NCI-H345 treated with DMSO at 0.1 percent for 48 hours (cell line): ENCODE data around the gene HEXIM2.
A peak's percentile ranks its signal among the peaks of the same experiment; 100 is the strongest.

Source experiments
- DNase-seq: peaks from one replicate; lab custom pipeline; 2025; ENCODE audit not compliant: unreplicated experiment; lab: John Stamatoyannopoulos, UW

HEXIM2 gene

GRCh38 chr17:45127548-45128300 lies 34.0 kb upstream of the HEXIM2 start:
- DNase-seq: no peak

DNA sequence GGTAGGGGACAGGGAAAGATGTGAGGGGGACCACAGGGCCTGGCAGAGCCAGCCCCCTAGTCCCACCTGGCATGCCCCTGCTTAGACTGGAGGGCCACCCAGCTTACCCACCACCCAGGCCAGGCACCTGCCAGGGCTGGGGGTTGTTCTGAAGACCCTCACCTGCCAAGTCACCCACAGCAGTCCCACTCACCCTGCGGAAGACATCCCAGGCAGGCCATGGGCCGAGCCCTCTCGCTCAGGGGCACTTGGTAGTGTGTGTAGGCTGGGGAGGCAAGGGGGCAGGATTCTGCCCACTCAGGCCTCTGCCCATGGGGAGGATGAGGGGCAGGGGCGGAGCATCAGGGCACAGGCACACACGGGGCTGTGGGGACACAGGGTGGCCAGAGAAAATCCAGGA lies 33.3 kb upstream of the HEXIM2 start:
- DNase-seq: no peak

DNA sequence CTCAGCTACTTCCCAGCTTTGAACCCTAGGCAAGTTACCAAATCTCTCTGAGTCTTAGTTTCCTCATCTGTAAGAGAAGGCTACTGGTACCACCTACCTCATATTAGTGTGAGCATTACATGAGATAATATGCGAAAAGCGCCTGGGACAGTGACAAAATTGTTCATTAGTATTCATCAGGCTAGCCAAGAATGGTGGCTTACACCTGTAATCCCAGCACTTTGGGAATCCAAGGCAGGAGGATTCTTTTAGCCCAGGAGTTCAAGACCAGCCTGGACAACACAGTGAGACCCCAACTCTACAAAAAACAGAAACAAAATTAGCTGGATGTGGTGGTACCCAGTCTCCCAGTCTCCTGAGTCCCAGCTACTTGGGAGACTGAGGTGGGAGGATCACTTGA lies 32.7 kb upstream of the HEXIM2 start:
- DNase-seq: no peak

DNA sequence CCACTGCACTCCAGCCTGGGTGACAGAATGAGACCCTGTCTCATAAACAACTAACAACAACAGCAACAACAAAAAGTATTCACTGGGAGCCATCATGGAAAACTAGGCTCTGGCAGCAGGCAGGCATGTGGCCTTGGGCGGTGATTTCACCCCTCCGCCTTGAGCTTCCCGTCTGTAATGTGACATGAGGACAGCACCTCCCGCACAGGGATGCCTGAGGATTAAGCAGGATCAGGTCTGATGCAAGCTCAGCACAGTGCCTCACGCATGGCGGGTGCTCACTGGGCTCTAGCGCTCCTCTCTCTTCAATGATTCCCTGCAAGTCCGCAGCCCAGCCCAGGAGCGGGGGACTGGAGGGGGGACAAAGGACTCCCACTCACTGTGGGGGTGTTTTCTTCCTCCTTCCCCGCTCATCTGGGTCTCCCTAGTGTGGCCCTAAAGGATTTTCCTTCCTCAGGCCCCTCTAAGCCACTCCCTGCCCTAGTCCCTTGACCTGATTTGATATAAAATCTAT lies 32.2 kb upstream of the HEXIM2 start:
- no peak for DNase-seq

DNA sequence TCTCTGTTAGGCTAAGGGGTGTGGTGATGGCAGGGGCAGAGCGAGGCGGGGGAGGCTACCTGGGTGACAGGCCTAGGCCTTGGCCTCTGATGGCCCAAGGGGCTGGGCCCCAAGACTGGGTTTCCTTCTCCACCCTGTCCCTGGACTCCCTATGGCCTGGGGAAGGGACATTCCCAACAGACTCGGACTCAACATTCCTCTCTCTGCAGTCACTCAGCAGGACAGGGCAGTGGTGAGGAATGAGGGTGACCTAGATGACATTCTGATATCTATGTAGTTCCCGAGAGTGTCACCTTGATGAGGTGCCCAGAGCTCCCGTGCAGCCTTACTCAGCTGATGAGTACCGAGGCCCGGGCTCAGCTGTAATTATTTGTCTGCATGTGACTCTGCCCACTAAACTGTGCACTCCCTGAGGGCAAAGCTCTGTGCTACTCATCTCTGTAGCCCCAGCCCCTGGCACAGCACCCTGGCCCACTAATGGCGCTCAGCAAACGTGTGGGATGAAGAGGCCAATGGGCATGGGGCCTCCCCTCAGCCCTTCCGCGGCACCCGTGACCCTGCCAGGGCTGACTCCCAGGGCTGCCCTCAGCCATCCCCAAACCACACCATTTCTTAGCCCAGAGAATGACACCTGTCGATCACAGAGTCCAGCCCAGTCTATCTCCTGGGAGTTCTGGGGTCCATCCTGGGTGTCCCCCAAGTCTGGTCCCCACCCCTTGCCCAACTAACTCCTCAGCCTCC lies 31.6 kb upstream of the HEXIM2 start:
- no peak for DNase-seq

DNA sequence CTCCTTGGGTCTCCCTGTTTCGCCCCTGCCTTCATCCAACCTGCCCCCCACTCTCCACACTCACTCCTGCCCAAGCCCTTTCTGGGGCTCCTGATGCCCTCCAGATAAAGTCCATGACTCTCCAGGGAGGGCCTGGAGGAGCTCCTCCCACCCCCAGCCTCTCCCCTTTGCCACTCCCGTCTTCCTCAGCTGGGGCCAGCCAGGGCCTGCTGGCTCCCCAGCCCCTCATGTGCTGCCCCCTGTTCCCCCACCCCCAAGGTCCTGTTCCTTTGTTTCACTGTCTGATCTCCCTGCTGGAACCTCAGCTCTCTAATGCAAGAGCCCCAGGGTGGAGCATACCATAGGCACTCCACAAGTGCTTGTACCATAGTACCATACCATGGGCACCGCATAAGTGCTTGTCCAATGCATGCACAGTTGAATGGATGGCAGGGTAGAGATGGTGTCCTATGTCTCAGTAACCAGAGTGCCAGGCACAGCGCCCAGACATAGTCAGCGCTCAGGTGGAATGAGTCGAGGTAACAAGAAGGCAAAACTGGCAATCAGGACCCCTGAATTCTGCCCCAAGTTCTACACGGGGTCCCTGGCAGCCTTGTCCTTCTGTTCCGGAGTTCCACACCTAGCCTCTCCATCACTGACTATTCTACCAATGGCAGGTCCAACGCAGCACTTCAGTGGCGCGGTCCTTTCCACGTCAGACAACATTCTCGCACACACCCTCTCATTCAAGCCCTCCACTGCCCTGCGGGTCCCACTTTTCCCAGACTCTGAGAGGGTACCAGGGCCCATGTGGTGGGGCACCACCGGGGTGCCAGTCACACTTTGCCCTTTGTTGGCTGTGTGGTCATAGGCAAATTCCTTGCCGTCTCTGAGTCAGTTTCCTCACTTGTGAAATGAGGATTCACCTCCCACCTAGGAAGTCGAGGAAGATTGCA lies 30.7 kb upstream of the HEXIM2 start:
- no peak for DNase-seq

DNA sequence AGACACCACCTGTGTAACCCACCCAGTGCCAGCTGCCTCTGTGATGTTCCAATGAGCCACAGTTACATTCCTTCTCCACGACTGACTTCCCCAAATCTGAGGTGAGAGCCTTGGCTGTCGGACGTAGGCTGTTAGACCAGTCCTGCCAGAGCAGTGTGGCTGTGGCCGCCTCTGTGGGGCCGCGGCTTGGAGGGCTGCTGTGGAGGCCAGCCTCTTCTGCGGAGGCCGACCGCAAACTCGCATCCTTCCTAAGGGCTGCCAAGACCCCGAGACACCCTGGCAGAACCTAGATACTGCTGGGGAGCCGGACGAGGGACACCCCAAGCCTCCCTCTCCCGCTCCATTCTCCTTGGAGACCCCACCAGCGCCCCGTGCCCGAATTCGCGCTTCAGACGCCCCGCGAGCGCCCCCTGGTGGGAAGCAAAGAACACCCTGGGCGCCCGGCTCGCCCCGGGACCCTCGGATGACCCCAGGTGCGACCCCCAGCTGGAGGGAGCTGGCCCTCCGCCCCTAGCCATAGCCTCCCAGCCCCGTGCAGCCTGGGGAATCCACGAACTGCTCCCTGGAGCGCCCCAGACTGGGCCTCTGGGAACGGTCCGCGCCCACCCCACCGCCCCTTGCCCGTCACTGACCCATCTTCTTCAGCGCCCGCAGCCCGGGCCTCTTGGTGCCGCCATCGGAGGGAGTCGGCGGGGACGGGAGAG lies 29.9 kb upstream of the HEXIM2 start:
- DNase-seq: no peak

DNA sequence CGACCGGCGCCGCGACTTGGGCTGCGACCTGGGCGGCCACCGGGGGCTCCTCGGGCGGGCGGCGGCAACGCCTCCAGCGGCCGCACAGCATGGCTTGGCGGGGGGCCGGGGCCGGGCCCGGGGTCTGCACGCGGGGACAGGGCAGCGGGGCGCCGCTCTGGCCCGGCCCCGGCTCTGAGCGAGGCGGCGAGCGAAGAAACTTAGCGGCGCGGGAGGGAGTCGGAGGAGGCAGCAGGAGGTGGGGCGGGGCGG lies 29.4 kb upstream of the HEXIM2 start, which contains the start of gene PLCD3:
PLCD3 (minus strand) TSS at position 196 of the 252 bp plus-strand sequence; CDS start at position 91, 105 bp downstream.
- DNase-seq: no peak

GRCh38 chr17:45132572-45133463 lies 28.9 kb upstream of the HEXIM2 start:
- peak; percentile 32 for DNase-seq

DNA sequence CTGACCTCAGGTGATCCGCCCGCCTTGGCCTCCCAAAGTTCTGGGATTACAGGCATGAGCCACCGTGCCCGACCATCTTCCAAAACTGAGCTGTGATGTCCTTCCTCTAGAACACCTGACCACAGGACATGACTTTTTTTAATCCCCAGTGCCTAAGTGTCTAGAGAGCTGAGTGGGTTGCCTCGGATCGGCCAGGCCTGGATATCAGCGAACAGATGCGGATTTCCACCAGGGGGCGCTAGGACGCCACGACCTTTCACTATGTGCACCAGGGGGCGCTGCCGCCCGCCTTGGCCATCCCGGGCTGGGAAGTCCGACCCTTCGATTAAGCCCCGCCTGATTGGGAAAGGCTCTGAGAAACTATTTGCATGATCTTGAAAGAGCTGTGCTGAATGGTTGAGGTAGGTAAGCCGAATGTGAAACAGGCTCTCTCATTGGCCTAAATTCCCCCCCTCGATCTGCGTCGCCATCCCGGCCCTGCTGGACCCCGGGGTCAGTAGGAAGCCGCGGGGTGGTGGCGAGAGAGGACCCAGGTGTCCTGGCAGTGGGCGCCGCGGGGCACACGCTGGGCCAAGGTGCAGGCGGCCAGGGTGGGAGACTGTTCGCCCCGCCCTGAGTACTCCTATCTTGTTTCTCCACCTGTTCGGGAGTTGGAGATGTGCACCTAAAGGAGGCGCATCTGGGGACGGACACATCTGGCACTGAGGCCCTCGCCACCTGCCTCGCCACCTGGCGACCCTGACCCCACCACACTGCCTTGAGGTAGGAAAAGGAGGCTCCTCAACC lies 26.3 kb upstream of the HEXIM2 start, which contains the start of gene ACBD4:
ACBD4 (plus strand) TSS at position 496 of the 786 bp plus-strand sequence. CDS start 458 bp downstream, outside the sequence.
- DNase-seq: peak; percentile 75

- DNase-seq: no peak
These were observed 25.5 kb upstream of the HEXIM2 start for GRCh38 chr17:45135978-45136791.

DNA sequence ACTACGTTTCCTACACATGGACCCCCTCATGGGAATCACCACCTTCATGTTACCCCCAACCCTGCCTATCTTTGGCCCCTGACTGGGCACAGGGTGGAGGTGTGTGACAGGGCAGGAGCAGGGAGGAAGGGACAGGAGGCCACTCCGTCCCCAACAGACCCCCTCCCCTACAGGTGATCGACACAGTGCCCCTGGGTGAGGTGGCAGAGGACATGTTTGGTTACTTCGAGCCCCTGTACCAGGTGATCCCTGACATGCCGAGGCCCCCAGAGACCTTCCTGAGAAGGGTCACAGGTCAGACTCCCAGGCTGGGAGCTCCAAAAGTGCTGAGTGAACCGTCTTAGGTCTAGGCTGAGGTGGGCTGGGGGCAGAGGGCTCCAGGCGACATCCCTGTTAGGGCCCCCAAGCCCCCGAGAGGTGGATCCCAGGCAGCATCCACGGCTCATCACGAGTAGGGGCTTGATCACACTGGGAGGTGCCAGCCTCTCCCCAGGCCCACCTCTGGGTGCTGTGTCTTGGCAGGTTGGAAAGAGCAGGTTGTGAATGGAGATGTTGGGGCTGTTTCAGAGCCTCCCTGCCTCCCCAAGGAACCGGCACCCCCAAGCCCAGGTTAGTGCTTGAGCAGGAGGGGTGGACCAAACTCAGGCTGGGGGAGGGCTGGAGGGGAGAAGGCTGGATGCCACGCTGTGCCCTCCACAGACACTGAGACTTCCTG lies 24.7 kb upstream of the HEXIM2 start:
- DNase-seq: no peak

GRCh38 chr17:45137561-45138305 lies 23.9 kb upstream of the HEXIM2 start:
- no peak for DNase-seq

GRCh38 chr17:45138911-45139532 lies 22.7 kb upstream of the HEXIM2 start:
- DNase-seq: no peak

DNA sequence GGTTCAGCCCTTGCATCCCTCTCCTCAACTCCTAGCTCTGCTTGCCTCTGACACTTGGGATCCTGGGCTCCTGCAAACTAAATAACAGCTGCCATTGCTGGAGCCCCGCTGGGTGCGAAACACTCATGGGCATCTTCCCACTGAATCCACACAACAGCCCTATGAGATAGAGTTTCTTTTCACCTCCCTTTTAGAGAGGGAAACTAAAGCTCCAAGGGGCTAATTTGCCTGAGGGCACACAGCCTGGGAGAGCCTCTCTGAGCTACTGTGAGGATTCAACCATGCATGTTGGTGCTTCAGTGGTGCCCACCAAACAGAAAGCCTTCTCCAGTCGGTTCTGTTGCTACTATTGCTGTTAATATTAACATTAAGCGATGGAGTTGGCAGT lies 22.1 kb upstream of the HEXIM2 start:
- DNase-seq: peak; percentile 31

GRCh38 chr17:45143094-45143670 lies 18.5 kb upstream of the HEXIM2 start:
- no peak for DNase-seq
